GM21515 (cell line): Measurements from ENCODE around the gene TMEM266.

Experiments
- ATAC-seq: cut with Tn5 transposase; IDR thresholded peaks from one replicate; pipeline ENCODE4 v1.9.1; 2021; ENCODE audit not compliant: unreplicated experiment

The TMEM266 gene

DNA sequence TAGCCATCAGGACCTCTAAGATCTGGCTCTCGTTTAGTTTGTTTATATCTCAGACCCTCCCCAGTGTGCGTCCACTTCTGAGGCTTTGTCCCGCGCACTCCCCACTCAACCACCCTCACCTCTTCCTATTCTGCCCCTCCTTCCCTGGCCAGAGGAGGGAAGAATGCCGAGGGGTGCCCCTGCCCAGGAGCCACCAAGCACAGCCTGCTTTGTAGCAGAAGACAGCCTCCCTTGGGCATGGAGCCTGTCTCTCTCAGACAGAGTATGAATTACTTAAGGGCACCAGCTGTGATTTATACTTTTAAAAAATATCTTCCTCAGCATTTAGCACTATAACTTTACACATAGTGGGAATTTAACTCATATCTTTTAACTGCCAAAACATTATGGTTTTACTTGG is 6.0 kb downstream of the TMEM266 start:
- no peak for ATAC-seq

GRCh38 chr15:76070192-76070591 is 10.4 kb downstream of the TMEM266 start:
- ATAC-seq: no peak

- ATAC-seq: no peak
These were observed 11.3 kb downstream of the TMEM266 start for GRCh38 chr15:76070921-76071635.

DNA sequence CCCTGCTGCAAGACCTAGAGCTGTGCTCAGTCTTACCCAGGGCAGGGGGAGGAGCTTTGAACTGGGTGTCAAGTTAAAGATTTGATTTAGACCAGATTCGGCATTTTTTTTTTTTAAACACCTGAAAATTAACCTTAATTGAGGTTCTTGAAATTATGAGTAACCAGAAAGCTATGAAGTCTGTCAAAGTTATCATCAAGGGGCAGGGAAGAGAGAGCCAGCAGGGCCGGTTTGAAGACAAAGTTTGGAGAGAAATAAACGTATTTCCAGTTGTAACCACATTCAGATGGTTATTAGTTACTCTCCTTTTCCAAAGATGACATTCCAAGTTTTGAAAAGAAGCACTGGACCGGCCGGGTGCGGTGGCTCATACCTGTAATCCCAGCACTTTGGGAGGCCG is 12.0 kb downstream of the TMEM266 start:
- no peak for ATAC-seq

GRCh38 chr15:76073554-76073953 is 13.8 kb downstream of the TMEM266 start:
- ATAC-seq: no peak

DNA sequence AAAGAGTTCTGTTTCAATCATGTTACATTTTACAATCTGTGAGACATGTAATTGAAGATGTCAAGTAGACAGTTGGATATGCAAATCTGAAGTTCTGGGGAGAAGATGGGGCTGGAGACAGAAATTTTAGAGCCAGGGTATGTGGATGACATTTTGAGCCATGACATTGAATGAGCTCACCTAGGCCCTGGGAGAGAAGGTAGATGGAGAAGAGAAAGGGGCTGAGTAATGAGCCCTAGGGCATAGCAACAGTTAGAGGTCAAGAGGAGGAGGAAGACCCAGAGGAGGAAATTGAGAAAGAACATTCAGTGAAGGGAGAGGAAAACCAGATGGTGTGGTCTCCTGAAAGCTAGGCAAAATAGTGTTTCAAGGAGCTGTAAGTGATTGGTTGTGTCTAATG is 15.3 kb downstream of the TMEM266 start:
- ATAC-seq: no peak

DNA sequence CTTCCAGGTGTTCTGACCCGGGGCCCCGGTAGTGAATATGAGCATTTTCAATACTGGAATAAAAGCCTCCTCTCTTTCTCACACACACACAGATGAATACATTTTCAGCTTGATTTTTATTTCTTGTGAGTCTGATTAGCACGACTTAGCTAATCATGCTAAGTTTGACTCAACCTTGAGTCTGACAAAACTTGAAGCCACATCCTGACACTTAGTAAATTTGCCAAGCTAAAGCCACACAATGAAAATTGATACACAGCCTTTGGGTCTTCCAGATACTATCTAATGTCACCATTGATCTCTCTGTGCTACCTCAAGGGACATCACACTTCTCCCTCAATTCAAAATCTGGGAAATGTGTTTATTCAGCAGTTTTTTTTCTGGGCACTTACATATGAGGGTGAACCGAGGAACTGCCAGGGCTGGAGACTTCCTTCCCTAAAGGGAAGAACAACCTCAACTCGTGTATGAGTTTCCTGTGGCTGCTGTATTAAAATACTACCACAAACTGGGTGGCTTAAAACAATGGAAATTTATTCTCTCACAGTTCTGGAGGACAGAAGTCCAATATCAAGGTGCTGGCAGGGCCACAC is 18.6 kb downstream of the TMEM266 start:
- ATAC-seq: no peak

- ATAC-seq: no peak
These were observed 24.5 kb downstream of the TMEM266 start for GRCh38 chr15:76084256-76084655.

DNA sequence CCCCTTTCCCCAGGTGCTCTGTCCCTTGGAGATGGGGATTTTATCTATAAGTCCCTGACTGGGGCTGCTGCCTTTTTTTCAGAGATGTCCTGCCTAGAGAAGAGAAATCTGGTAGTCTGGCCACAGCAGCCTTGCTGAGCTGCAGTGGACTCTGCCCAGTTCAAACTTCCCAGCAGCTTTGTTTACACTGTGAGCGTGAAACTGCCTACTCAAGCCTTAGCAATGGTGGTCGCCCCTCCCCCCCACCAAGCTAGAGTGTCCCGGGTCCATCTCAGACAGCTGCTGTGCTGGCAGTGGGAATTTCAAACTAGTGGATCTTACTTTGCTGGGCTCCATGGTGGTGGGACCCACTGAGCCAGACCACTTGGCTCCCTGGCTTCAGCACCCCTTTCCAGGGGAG is 38.9 kb downstream of the TMEM266 start:
- ATAC-seq: no peak

GRCh38 chr15:76099388-76099787 is 39.6 kb downstream of the TMEM266 start:
- no peak for ATAC-seq

DNA sequence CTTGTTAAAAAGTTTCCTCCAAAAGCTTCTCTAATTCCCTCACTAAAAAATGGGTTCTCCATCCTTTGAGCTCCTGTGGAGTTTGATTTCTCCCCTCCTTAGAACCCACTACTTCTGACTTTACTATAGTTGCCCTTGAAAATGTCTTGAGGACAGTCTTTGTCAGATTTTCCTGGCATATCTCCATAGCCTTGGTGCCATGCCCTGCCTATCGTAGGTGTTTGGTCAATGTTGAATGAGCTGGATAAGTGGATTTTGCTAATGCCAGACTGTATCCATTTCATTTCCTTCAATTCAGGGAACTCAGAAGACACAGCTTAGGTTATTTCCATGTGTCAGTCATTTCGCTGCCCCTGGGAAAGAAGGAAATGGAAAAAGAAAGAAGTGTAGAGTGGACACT is 40.6 kb downstream of the TMEM266 start:
- ATAC-seq: no peak

DNA sequence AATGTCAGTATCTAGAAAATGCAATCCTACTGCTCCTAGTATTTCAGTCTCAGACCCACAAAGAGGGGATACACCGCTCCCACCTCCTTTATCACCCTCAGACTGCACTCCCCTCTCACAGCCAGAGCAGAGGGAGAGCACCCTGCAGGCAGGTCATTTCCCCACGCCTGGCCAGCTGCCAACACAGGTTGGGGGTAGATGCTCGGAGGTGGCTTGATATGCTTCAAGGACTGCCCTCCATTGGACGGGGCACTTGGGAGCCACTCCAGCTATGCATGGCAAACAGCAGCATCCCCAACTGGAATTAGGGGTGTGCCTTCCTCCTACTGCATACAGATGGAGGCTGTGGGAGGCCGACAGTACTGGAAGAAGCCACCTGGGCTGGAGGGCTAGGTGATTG is 41.9 kb downstream of the TMEM266 start:
- no peak for ATAC-seq

DNA sequence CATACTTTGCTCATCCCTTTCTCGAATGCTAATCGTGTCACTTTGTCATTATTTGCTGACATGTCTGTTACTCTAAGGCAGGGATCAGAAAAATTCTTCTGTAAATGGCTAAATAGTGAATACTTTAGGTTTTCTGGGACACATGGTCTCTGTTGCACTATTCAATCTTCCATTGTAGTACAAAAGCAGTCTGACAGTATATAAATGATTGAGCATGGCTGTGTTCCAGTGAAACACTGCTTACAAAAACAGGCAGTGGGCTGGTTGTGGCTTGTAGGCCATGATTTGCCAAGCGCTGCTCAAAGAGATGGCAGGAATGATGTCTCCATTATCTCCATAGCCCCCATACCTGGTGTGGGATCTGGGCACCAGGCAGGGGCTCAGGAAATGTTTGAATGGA is 45.6 kb downstream of the TMEM266 start:
- ATAC-seq: no peak

GRCh38 chr15:76105911-76106310 is 46.1 kb downstream of the TMEM266 start:
- no peak for ATAC-seq

- no peak for ATAC-seq
These were observed 47.4 kb downstream of the TMEM266 start for GRCh38 chr15:76107169-76107568.

DNA sequence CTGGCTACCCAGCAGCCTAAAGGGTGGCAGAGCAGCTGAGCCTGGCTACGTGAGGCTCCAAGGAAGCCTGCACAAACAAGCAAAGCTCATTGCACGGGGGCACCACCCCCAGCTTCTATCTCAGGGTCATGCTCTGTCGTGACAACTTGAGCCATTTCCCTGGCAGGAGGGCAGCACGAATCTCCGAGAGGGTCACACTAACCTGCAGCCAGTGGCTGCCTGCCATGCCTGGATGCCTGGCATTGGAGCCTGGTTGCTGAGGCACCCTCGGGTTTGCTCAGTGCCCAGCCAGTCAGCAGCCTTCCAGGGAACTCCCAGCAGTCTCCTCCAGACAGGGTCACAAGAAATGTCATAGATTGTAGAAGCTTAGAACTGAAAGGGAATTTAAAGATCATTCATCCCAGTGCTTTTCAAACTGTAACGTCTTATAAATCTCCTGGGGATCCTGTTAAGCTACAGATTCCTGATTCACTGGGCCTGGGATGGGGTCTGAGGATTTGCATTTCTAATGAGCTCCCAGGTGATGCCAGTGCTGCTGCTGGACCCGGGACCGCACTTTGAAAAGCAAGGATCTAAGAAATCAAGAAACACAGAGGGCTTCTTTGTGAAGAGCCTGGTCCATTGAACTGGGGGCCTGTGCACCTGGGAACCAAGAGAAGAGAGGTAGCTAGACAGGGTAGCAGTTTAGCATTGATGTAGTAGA is 48.4 kb downstream of the TMEM266 start:
- no peak for ATAC-seq

DNA sequence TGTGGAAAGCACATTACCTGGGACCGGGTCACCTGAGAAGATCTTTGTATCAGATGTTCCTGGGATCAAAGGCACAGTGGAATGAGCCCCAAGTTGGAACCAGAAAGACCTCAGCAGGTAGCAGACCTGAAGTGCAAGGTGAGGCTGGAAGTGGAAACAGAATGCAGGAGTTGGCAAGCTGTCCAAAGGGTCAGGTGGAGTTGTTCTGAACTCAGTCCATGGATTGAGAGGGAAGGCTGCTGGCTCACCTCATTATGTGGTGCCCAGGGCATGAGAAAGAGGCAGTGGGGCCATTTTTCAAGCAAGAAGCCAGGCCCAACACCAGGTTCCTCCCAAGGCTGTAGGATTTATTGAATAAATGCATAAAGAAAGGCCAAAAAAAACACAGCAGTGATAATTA is 49.3 kb downstream of the TMEM266 start:
- no peak for ATAC-seq

DNA sequence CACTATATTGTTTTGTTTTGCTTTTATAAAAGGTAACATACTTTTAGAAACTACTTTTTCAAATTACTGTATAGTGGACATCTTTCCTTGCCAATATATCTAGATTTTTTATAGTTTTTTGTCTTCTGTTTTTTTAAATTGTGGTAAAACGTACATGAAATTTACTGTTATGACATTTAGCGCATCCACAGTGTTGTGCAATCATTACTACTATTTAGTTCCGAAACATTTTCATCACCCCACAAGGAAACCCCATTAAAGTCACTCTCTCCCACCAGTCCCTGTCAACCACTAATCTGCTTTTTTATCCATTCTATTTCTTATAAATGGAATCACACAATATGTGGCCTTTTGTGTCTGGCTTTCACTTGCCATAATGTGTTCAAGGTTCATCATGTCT is 54.8 kb downstream of the TMEM266 start:
- no peak for ATAC-seq

DNA sequence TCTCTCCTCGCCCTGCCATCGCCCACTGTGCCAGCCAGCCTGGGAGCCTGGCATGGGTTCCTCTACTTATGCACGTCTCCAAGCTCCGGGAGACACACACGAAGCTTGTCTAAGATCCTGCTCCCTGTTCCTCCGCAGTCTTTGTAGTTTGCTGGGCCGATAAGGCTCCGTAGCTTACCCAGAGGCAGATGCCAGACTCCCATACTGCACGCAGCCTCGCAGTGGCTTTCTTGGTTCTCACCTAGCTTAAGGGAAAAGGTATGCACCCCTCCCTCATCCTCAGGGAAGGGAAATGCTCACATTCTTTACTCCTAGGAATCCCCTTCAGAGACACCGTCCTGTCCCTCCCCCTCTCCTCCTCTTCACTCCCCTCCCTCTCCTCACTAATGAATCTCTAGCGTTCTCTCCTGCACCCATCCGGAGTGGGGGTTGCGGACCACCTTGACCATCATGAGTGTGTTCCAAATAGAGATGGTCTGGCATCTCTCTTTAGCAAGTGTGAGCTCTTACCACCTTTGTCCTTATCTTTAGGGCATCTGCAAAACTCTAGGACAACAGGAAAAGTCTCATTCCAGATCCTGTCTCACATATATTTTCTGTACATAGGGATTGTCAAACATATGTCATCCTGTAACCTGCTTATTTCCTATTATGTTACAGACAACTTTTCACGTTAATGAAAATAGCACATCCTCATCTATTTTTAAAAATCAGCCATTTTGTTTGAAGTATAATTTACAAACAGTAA is 56.5 kb downstream of the TMEM266 start:
- ATAC-seq: no peak

DNA sequence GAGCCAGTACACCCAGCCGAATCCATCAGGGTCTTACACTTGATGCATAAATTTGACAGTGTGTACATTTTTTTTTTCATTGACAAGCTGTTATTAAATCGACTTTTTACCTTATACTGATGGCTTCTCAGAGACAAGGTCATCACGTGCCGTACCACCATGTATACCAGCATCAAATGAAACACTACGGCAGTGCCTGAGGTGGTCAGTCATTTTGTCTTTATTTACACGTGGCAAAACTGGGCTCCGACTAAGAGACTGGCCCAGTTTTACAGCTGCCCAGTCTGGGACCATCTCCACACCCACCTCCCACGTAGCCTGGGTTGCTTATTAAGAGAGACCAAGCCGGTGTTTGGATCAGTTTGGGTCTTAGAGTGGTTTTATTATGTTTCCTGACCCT is 57.4 kb downstream of the TMEM266 start:
- ATAC-seq: no peak

GRCh38 chr15:76118767-76119166 is 59.0 kb downstream of the TMEM266 start:
- ATAC-seq: no peak

- ATAC-seq: no peak
These were observed 63.2 kb downstream of the TMEM266 start for GRCh38 chr15:76123031-76123430.
